H9 (cell line): ENCODE data around the gene DNM2. TPM values are rescaled to one million over a fixed set of nuclear protein-coding genes. Genes with fewer than 3 reads are reported as not detected.

Experiments used
- DNase-seq: peaks from one replicate; pipeline ENCODE4 v3.0.0-alpha.2; 2017
- H2AFZ ChIP-seq: one replicate; pipeline ENCODE4 v1.6.1; 2013; ENCODE audit warnings: mild to moderate bottlenecking, low read length, control low read depth, moderate library complexity
- H2AK5ac ChIP-seq: 2 replicates; pipeline ENCODE4 v1.6.1; 2013; ENCODE audit warnings: low read length, control low read depth, mixed read lengths; ENCODE audit not compliant: insufficient read length
- H2BK120ac ChIP-seq: one replicate; pipeline ENCODE4 v1.6.1; 2013; ENCODE audit warnings: low read depth, mild to moderate bottlenecking, low read length, control low read depth, inconsistent platforms; ENCODE audit not compliant: poor library complexity, severe bottlenecking
- H2BK12ac ChIP-seq: 2 replicates; pipeline ENCODE4 v1.6.1; 2013; ENCODE audit warnings: low read length, control low read depth, mixed read lengths, low read depth; ENCODE audit not compliant: insufficient read length
- H2BK15ac ChIP-seq: 2 replicates; pipeline ENCODE4 v1.6.1; 2013; ENCODE audit warnings: low read depth, low read length, control low read depth
- H2BK20ac ChIP-seq: one replicate; pipeline ENCODE4 v1.6.1; 2013; ENCODE audit warnings: low read depth, mild to moderate bottlenecking, low read length, control low read depth, inconsistent platforms; ENCODE audit not compliant: poor library complexity, severe bottlenecking
- H2BK5ac ChIP-seq: 2 replicates; pipeline ENCODE4 v1.6.1; 2013; ENCODE audit warnings: low read length, control low read depth, mixed read lengths; ENCODE audit not compliant: insufficient read length
- H3K14ac ChIP-seq: 2 replicates; pipeline ENCODE4 v1.6.1; 2013; ENCODE audit warnings: low read length, control low read depth; ENCODE audit not compliant: insufficient read depth
- H3K18ac ChIP-seq: 2 replicates; pipeline ENCODE4 v1.6.1; 2013; ENCODE audit warnings: low read depth, mild to moderate bottlenecking, mixed read lengths, low read length, control low read depth; ENCODE audit not compliant: insufficient read length
- H3K23ac ChIP-seq: 2 replicates; pipeline ENCODE4 v1.6.1; 2013; ENCODE audit warnings: low read length, control low read depth, mixed read lengths, low read depth; ENCODE audit not compliant: insufficient read length
- H3K23me2 ChIP-seq: 2 replicates; pipeline ENCODE4 v1.6.1; 2013; ENCODE audit warnings: low read depth, mild to moderate bottlenecking, mixed read lengths, low read length, control low read depth; ENCODE audit not compliant: insufficient read length, poor library complexity, severe bottlenecking
- H3K27ac ChIP-seq: 2 replicates; pipeline ENCODE4 v1.5.1; 2013; ENCODE audit warnings: low read length, control low read depth, mixed read lengths, low read depth; ENCODE audit not compliant: insufficient read length
- H3K27me3 ChIP-seq: 2 replicates; pipeline ENCODE4 v1.6.1; 2013; ENCODE audit warnings: low read length, control low read depth, inconsistent platforms; ENCODE audit not compliant: insufficient read depth
- H3K4ac ChIP-seq: 2 replicates; pipeline ENCODE4 v1.6.1; 2013; ENCODE audit warnings: low read depth, mild to moderate bottlenecking, control low read depth, inconsistent platforms, low read length, moderate library complexity
- H3K4me1 ChIP-seq: 2 replicates; pipeline ENCODE4 v1.6.1; 2013; ENCODE audit warnings: low read length, control low read depth, inconsistent platforms; ENCODE audit not compliant: insufficient read depth
- H3K4me2 ChIP-seq: 2 replicates; pipeline ENCODE4 v1.6.1; 2013; ENCODE audit warnings: low read length, control low read depth, mixed read lengths; ENCODE audit not compliant: insufficient read length, insufficient read depth
- H3K56ac ChIP-seq: 2 replicates; pipeline ENCODE4 v1.6.1; 2013; ENCODE audit warnings: low read depth, mild to moderate bottlenecking, mixed read lengths, low read length, control low read depth; ENCODE audit not compliant: insufficient read length
- H3K79me1 ChIP-seq: 2 replicates; pipeline ENCODE4 v1.6.1; 2013; ENCODE audit warnings: low read depth, mild to moderate bottlenecking, moderate library complexity, low read length, control low read depth, inconsistent platforms; ENCODE audit not compliant: insufficient read depth, poor library complexity, severe bottlenecking
- H3K79me2 ChIP-seq: 2 replicates; pipeline ENCODE4 v1.6.1; 2013; ENCODE audit warnings: low read length, control low read depth, inconsistent platforms; ENCODE audit not compliant: insufficient read depth
- H3K9ac ChIP-seq: 2 replicates; pipeline ENCODE4 v1.6.1; 2013; ENCODE audit warnings: low read length, control low read depth, mixed read lengths; ENCODE audit not compliant: insufficient read length; ENCODE audit errors: extremely low read depth
- H3K9me3 ChIP-seq: one replicate; pipeline ENCODE4 v1.6.1; 2013; ENCODE audit warnings: low read depth, low read length, inconsistent platforms; ENCODE audit not compliant: control insufficient read depth
- H3T11ph ChIP-seq: one replicate; pipeline ENCODE4 v1.6.1; 2013; ENCODE audit warnings: mild to moderate bottlenecking, low read length, control low read depth, inconsistent platforms
- H4K20me1 ChIP-seq: one replicate; pipeline ENCODE4 v1.6.1; 2013; ENCODE audit not compliant: control insufficient read depth, insufficient read length, insufficient read depth
- H4K5ac ChIP-seq: 2 replicates; pipeline ENCODE4 v1.6.1; 2013; ENCODE audit warnings: low read depth, mild to moderate bottlenecking, mixed read lengths, low read length, control low read depth; ENCODE audit not compliant: insufficient read length
- H4K8ac ChIP-seq: replicated peaks from 2 replicates; pipeline ENCODE4 v1.6.1; 2013; ENCODE audit warnings: low read length, control low read depth, mixed read lengths, low read depth; ENCODE audit not compliant: insufficient read length
- H4K91ac ChIP-seq: 2 replicates; pipeline ENCODE4 v1.6.1; 2013; ENCODE audit warnings: low read depth, mild to moderate bottlenecking, moderate library complexity, mixed read lengths, low read length, control low read depth; ENCODE audit not compliant: insufficient read length
- H3K27ac Mint-ChIP-seq, 3 experiments: 2 replicates in 2 of 3; 3 replicates in 1 of 3; pipeline ENCODE4 v1.8.0; 2020 to 2021; ENCODE audit warnings: mixed read lengths in 3 of 3, mild to moderate bottlenecking in 1 of 3, moderate library complexity in 1 of 3
- H3K27me3 Mint-ChIP-seq: 2 replicates; pipeline ENCODE4 v1.8.0; 2021; ENCODE audit warnings: low read depth, mild to moderate bottlenecking, moderate library complexity, mixed read lengths
- H3K36me3 Mint-ChIP-seq, 3 experiments: 2 replicates in 2 of 3; 3 replicates in 1 of 3; pipeline ENCODE4 v1.8.0; 2020 to 2021; ENCODE audit warnings: low read depth in 3 of 3, mixed read lengths in 3 of 3; ENCODE audit not compliant: insufficient read depth in 1 of 3
- H3K4me1 Mint-ChIP-seq, 2 experiments: 2 replicates each; pipeline ENCODE4 v1.8.0; 2020; ENCODE audit warnings: mixed read lengths in 2 of 2
- H3K4me3 Mint-ChIP-seq, 2 experiments: 2 replicates in 1 of 2; 3 replicates in 1 of 2; pipeline ENCODE4 v1.8.0; 2020 to 2021; ENCODE audit warnings: mild to moderate bottlenecking in 2 of 2, mixed read lengths in 2 of 2, moderate library complexity in 1 of 2
- H3K9me3 Mint-ChIP-seq, 2 experiments: 2 replicates in 1 of 2; 3 replicates in 1 of 2; pipeline ENCODE4 v1.8.0; 2020; ENCODE audit warnings: mild to moderate bottlenecking in 2 of 2, mixed read lengths in 2 of 2, moderate library complexity in 1 of 2
- CTCF ChIP-seq: fragments of 200-600 bp; sonication (generic); conservative IDR thresholded peaks from 3 replicates; pipeline ENCODE4 v1.8.0; 2021; ENCODE audit warnings: antibody characterized with exemption, mild to moderate bottlenecking
- WGBS: extraction: QIAGEN DNeasy Blood & Tissue Kit; methylation state at CpG from one replicate; pipeline ENCODE4 v1.1.7; 2013; ENCODE audit warnings: missing lambda C conversion rate, low lambda C conversion rate, mixed read lengths; ENCODE audit not compliant: insufficient read length; ENCODE audit errors: extremely low coverage; 5-methylcytosine and 5-hydroxymethylcytosine counted together
- total RNA-seq: library from RNA; stranded (reverse); gene quantifications from 2 replicates; pipeline ENCODE4 v1.2.1, GENCODE V29; 2021

The DNM2 gene
- total RNA-seq, 1 experiment from 2014 or later: 152 TPM

DNA sequence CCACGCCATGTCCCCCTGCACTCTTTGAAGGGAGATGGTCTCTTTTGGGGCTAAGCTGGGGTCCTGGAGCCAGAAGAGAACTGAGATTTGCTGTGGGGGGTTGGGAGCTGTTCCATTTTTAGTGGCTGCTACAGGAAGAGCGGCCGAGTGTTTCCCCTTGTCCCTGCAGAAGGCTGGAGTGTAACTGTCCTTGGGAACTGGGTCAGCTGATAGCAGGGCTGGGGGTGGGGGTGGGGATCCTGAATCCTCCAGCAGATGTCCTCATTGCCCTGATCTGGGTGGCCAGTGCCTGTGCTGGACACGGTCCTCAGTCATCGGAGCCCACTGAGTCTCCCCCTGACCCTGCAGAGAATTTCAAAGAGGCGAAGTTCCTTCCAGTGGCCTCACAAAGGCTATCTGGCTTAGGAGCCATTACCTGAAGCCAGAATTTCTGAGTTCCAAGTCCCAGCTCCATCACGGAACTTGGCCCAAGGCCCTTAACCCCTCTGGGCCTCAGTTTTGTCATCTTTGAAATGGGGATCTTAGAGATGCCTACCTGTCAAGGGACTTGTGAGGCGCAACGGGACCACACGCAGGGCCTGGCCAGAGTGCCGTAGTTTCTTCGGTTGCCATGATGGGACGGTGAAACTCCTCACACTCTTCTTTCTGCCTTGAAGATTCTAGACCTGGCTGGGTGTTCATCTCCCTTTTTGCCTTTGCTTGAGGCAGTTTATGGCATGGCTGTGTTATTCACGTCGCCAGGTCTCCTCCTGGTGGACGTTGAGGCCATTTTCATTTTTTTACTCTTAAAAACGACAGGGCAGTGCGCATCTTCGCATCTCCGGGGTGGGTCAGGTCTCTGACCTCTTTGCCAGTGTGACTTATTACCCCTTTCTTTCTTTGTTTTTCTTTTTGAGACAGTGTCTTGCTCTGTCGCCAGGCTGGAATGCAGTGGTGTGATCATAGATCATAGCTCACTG lies 51.9 kb downstream of the DNM2 start:
- peaks cover 15 to 23% of the 10 kb centered on the region in 2 experiments for H3K4me1 Mint-ChIP-seq
- H2BK5ac ChIP-seq: no peak overlapping the region
- no peak overlapping the region for H3K18ac ChIP-seq
- no peak overlapping the region for H4K8ac ChIP-seq
- no peaks in the 10 kb centered on the region for H3K79me1 ChIP-seq
- no peak overlapping the region for H4K91ac ChIP-seq
- H3K4me2 ChIP-seq: no peak overlapping the region
- H2BK15ac ChIP-seq: no peak overlapping the region
- H3K9me3 ChIP-seq: no peaks in the 10 kb centered on the region
- peak overlapping the region; percentile 61 to 87 (median 77); a peak in 5 of 7 replicates for H3K27ac Mint-ChIP-seq
- no peak overlapping the region for H3K9ac ChIP-seq
- WGBS: no CpG with 5 or more reads among the region's 21 CpGs
- no peaks in the 10 kb centered on the region for H4K20me1 ChIP-seq
- no peak overlapping the region for H3K56ac ChIP-seq
- no peak overlapping the region for H3K14ac ChIP-seq
- no peaks in the 10 kb centered on the region for H3K23me2 ChIP-seq
- peaks cover 12 to 34% (median 19%) of the 10 kb centered on the region in 3 experiments; a peak in 6 of 7 replicates for H3K36me3 Mint-ChIP-seq
- H2BK20ac ChIP-seq: no peak overlapping the region
- DNase-seq: no peak
- H3K27ac ChIP-seq: no peak overlapping the region
- peak overlapping the region in 1 of 2 experiments; percentile 17; a peak in 2 of 5 replicates for H3K4me3 Mint-ChIP-seq
- no peak overlapping the region for H2AK5ac ChIP-seq
- TF ChIP-seq CTCF: peak; percentile 23; the same call in 1 of the 3 replicates
- H3K9me3 Mint-ChIP-seq: no peaks in the 10 kb centered on the region
- H3K27me3 Mint-ChIP-seq: no peaks in the 10 kb centered on the region
- H2BK120ac ChIP-seq: no peak overlapping the region
- H4K5ac ChIP-seq: no peak overlapping the region
- H3K4ac ChIP-seq: no peak overlapping the region
- no peaks in the 10 kb centered on the region for H3K27me3 ChIP-seq
- no peak overlapping the region for H2BK12ac ChIP-seq
- no peak overlapping the region for H3T11ph ChIP-seq
- no peaks in the 10 kb centered on the region for H3K4me1 ChIP-seq
- H3K23ac ChIP-seq: no peak overlapping the region
- no peaks in the 10 kb centered on the region for H3K79me2 ChIP-seq
- H2AFZ ChIP-seq: no peak overlapping the region
